Measurements from ENCODE around the gene CLEC4F.

Gene CLEC4F, protein sequence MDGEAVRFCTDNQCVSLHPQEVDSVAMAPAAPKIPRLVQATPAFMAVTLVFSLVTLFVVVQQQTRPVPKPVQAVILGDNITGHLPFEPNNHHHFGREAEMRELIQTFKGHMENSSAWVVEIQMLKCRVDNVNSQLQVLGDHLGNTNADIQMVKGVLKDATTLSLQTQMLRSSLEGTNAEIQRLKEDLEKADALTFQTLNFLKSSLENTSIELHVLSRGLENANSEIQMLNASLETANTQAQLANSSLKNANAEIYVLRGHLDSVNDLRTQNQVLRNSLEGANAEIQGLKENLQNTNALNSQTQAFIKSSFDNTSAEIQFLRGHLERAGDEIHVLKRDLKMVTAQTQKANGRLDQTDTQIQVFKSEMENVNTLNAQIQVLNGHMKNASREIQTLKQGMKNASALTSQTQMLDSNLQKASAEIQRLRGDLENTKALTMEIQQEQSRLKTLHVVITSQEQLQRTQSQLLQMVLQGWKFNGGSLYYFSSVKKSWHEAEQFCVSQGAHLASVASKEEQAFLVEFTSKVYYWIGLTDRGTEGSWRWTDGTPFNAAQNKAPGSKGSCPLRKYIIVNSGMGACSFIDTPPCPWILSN

DNA sequence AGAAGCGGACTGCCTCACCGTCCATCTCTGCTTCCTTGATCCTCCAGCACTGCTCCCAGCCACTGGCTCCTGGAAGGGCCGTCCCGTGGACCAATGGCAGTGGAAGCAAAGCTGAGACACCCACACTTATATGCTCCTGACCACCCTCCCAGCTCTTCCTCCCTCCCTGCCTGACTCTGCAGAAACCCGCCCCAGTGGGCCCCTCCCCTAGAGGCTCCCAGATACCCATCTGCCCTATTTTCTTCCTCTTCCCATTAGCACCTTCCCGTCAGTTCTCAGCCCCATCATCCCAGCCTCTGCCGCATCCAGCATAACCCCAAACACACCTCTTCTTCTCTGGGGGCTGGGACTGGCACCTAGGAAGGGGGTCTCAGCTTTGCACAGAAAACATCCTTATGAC is at the start of gene CLEC4F:
Gene CLEC4F, minus strand, starts transcription at position 101 of the 400 bp plus-strand sequence. Its CDS starts 76 bp downstream, at position 25.
- no peak for FAIRE-seq

DNA sequence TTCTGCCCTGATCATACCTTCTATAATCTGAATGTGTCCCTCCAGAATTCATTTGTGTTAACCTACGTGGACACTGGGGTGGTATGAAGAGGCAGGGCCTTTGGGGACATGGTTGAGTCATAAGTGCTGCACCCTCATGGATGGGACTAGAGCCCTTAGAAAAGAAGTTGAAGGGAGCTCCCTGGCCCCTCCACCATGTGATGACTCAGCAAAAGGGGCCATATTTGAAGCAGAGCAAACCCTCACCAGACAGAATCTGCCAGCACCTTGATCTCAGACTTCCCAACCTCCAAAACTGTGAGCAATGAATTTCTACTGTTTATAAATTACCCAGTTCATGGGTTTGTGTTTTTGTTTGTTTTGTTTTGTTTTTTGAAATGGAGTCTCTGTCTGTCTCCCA is 48.6 kb upstream of the CLEC4F start:
- no peak for FAIRE-seq

DNA sequence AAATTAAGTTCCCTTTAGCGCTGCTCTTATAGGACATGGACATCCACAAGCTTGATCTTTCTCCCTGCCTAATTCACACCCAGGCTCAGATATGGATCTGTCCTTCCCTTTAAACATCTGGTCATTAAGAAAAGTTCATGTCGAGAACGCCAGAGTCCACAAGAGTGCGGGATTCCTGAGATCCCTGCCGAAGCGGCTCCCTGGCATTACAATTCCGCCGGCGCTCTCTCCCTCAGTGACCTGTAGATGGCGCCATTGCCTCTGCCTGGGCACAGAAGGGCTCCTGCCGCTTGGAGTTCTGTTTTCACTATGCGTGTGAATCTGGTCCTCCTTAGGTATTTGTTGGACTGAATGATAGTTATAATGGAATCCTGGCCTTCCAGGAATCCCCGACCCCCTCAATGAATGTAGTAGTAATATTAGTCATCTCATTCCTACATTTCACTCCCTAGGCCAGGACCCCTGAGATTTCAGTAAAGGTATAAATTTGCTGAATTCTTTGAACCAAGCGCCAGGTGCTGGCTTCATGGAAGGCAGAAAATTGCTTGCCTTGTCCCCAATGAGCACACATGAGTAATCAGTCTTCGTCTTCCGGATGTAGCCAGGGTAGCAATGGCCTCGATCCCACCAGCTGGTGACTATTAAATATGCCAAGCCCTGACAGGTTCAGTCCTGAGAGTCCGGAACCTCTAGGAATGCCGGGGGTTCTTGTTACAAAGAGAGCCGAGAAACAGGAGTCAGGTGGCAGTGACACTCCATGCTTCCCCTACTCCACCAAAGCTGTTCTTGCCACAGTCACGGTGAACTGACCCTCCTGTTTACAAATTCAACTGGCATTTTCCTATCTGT is 41.6 kb upstream of the CLEC4F start:
- FAIRE-seq = peak; percentile 84

DNA sequence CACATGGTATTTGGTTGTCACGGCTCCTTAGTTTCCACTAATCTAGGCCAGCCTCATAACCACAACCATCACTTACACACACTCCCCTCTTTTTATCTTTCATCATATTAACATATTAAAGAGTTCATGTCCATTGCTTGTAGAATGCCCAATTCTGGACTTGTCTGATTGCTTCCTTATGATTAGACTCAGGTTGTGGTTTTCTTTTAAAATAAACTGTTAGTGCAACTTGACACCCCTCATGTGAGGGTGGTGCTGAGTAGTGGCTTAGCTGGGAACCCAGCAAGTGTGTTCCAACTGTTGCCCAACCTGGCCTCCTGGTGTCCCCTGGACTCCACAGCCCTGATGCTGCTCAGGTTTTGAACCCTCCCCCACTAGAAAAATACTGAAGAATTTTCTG is 35.3 kb upstream of the CLEC4F start:
- FAIRE-seq = no peak

DNA sequence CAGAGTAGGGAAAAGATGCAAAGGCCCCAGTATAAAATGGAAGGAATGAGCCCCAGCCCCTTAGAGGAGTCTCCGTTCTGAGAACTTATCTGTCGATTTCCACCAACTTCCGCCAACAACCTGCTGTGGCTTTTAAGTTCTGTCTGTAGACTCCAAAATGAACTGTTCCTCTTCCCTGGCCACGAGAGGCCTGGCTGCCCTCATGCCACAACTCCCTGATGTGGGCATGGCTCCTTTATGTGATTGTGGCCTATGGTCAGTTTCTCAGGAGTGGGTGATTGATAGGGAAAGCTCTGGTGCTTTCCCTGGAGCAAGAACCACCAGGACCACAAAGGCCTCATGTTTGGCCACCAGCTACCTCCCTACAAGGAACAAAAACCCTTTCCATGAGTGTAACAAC is 34.0 kb upstream of the CLEC4F start:
- no peak for FAIRE-seq

DNA sequence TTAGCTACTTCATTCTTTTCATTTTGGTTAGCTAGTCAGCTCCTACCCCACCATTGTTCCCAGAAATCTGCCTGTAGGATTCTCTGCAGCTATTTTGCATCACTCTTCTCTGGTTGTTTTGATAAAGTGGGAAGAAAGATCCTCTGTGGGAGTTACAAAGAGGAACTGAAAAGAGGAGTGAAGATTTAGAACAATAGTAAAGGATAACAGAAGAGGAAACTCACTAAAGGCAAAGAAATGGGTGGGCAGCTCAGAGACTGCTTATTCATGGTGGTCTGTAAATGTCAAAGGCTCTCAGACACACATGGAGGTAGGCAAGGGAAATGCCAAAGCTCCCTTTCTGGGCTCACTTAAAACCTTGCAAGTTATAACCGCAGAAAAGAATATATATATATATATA is 32.4 kb upstream of the CLEC4F start:
- no peak for FAIRE-seq

DNA sequence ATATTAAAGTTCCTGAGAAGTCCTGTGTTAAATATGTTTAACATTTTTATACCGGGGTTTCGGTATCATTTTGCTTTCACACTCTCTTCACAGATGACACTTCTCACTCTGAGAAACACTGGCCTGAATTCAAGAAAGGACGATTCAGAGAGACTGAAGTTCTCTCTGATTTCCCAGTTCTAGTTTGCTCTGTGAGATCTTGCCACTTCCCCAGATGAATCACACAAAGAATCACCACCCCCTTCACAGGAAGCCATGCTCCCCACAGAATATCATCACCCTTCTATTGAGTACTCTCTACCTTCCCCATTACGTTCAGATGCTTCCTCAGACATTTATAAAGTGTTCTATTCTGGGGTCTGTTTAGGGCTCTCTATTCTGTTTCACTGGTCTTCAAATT is 31.3 kb upstream of the CLEC4F start:
- FAIRE-seq = no peak

DNA sequence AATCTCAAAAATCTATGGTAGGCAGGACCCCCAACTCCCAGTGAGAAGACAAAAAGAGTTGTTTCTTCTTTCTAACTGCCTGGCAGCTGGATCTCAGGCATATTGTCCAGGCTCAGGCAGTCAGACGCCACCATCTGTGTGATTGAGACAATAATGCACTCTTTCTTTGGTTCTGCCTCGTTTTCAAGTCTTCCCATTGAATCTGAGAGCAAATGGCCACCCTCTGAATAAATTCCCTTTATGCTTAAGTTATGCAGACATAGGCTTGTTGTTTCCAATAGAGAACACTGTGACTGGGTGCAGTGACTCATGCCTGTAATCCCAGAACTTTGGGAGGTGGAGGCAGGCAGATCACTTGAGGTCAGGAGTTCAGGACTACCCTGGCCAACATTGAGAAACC is 30.5 kb upstream of the CLEC4F start:
- FAIRE-seq = no peak

DNA sequence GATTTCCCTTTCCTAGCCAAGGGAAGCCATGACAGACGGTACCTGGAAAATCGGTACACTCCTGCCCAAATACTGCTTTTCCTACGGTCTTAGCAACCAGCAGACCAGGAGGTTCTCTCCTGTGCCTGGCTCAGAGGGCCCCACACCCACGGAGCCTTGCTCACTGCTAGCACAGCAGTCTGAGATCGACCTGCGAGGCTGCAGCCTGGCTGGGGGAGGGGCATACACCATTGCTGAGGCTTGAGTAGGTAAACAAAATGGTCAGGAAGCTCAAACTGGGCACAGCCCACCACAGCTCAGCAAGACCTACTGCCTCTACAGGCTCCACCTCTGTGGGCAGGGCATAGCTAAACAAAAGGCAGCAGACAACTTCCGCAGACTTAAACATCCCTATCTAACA is 22.0 kb upstream of the CLEC4F start:
- no peak for FAIRE-seq

DNA sequence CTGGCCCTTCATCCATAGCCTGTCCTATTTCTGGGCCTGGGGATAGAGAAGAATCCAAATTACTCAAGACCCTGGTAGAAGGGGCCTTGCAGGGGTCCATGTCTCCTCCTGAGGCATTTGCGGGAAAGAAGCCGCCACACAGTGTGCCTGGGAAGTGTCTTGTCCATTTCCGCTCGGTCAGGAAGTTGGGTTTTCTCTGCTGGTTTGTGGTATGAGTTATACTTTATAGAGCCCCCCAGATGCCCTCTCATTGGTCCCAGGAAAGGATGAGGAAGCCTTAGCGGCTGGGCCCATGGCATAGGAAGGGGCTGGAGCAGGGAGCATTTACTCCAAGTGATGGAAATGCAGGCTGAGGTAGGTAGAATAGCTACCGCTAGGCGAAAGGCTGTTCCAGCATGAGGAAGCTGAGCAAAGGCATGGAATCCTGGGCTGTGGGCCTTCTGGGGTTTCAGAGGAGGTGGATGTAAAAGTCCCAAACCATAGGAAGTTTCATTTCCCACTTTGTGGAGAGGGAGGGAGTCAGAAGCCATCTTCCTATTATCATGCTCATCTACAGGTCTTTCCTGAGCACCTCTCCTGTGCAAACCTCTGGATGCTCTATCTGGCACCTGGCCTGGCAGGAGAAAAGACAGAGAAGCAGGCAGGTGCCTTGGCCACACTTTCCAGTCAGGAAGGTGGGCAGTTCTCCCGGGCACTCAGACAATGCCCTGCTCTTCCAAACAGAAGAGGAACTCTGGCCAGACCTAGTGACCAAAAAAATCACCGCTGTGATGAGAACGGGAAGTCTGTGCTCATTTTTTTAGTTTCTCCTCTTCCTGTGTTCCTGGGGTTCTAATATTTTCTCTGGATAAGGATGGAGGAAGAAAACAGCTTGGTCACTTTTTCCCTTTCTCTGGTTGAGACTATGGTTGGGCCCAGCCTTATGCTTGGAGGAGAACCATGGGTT is 17.9 kb upstream of the CLEC4F start:
- no peak for FAIRE-seq

DNA sequence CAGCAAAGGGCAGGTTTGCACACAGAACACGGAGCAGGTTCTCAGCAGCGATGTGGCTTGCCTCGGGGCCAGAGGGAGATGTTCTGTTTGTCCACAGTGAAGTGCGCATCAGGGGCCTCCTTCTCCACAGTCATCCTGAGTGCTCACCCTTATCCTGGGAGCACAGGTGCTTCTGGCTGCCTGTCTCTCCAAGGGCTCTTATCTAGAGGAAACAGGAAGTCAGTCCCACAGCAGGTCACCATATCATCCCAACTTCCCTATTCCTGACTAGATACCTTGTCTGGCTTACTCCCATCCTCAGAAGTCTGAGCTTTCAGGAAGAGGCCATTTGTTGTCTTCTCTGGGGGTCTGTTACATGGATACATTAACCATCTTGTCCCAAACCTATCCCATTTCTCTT is 15.2 kb upstream of the CLEC4F start, which contains the start of gene CD207:
Gene CD207, minus strand, starts transcription at position 174 of the 400 bp plus-strand sequence. Its CDS starts 40 bp downstream, at position 134.
- FAIRE-seq = no peak

DNA sequence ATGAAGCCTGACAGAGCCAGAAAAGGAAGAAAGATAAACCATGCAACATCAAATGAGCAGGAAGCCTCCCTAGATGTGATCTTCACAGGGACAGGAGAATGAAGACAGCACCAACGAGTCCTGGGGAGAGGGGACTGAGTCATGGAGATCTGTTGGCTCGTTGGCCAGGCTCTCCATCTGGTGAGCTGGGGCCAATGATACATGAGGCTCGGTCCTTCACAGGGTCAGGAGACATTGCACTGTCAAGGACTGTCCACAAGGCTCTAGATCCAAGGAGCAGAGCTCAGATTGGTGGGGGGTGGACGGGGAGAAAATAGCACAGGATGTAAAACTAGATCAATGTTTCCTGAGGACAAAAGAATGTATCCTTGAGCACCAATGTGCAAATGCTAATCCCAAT is 14.5 kb upstream of the CLEC4F start:
- FAIRE-seq = no peak

DNA sequence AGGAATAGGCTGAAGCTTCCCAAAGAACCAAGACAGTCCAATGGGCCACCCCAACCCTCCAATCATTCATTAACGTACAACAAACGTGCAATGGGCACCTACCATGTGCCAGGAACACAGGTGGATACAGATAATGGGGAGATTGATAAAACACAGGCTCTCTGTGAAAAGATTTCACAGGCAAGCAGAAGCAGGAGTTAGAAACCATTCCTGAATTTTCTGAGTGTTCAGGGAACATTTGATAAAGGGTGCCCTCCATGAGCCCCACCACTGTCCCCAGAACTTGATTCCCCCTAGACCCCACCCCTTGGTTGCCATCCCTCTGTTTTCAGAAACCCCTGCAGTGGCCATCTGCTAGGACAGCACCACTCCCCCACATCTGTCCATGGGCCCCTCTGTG is 13.7 kb upstream of the CLEC4F start:
- FAIRE-seq = no peak

DNA sequence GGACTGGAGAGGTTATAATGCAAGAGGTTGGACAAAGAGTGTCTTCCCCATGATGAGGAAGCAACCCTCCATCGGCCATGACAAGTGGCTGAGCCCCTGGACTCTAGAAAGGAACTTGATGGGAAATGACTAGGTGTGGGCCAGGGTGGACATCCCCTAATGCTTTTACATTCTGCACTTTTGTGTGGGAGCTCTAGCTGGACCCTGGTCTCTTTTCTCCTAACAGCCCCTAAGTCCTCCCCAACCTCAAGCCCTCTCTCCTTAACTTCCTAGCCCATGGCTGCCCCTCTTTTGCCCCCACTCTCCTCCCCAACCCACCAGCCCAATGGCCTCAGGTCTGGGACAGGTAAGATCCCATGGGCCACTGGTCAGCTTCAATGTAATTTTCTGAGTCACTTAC is 12.8 kb upstream of the CLEC4F start:
- no peak for FAIRE-seq

DNA sequence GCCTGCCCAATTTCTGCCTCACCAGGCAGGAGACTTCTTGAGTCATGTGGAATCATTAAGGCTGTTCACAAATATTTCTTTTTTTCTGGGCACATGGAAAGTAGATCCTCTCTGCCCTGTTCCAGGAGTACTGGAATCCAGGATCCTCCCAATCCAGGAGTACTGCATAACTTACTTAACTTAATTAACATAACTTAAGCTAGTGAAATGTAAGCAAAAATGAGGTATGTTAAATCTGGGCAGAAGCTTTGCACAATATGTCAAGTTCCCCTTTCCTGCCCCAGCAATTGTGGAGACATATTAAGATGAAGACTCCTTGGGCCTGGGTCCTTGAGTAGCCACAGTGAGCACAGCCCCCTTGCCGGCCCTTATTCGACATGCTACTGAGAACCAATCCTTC is 12.0 kb upstream of the CLEC4F start:
- no peak for FAIRE-seq

DNA sequence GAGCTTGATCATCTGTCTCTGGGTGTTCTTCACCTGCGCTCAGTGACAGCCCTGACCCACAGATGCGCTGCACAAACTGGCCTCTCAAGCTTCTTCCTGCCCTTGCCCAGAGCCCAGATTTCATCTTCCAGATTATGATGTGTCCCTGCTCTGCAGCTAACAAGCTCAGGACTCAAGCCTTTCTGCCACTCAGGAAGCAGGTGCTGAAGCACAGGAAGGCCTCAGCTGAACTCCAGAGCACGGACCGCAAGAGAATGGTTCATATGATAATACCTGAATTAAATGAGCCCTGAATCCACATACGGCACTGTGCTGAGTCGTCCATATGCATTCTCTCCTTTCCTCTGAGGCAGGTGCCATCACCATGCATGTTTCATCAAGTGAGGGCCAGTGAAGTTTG is 11.5 kb upstream of the CLEC4F start:
- no peak for FAIRE-seq

DNA sequence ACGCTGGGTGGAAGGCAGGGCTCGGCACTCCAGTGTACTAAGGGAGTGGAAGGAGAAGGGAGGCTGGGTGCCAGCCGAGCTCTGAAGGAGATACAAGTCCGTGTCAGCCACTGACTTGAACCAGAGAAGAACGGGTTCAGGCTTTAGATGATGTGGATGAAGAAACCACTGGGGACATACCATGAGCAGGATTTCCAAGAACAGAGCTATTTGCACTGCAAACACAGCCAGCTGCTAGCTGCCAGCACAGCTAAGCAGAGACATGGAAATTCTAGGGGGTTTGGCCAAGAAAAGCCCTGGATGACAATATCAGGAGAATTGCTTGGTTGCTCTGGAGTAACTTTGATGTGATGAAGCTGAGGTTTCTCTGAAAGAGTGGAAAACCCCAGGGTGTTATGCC is 10.0 kb upstream of the CLEC4F start:
- no peak for FAIRE-seq

DNA sequence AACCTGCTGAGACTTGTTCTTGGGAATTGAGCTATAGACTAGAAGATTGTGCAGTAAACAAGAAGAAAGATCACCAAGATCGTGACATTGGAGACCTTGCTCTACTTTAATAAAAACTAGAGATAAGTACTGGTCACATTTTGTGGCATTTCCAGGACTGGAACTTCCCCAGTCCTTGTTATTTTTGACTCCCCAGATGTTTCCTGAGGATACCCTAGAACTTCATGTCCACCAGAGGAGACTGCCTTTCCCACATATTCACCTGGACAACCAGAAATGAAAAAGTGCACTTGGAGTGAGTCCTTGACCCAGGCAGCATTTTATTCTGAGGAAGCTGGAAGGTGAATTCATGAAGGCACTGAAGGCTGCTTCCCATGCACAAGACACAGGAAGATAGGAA is 9.5 kb upstream of the CLEC4F start:
- no peak for FAIRE-seq

DNA sequence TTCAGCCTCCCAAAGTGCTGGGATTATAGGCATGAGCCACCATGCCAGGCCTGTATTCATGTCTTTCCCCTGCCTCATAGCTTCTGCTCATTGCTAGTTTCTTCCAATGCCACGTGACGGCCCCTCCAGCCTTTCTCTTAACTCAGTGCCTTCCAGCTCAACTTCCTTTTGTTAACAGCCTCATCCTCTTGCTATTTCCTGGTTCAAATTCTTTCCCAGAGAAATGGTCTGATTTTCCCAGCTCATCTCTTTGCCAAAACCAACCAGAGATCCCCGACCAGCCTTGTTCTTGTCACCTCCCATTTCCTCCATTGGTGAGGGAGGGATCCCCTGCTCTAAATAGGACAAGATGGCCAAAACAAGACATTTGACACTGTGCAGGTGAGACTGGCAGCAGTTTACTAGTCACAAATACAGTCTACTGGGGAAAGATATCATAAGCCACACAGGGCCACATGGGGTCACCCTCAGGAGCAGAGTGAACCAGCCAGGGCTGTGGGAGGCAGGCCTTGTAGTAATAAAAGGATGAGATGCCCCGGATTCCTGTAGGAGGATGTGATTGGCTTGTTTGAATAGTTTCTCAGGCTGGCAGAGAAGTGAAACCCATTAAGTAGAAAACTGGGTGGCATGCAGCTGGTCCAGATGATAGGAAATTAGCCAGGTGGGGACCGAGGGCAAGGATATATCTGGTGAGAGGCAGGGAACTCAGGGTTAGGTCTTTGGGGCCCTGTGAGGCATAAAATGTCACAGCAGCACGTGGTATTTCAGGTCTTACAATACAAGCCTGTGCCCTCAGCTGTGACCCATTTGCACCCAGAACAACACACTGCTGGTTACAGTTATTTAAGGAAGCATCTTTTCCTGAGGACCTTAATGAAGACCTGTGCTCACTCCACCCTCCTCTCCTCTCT is 8.8 kb upstream of the CLEC4F start:
- no peak for FAIRE-seq

DNA sequence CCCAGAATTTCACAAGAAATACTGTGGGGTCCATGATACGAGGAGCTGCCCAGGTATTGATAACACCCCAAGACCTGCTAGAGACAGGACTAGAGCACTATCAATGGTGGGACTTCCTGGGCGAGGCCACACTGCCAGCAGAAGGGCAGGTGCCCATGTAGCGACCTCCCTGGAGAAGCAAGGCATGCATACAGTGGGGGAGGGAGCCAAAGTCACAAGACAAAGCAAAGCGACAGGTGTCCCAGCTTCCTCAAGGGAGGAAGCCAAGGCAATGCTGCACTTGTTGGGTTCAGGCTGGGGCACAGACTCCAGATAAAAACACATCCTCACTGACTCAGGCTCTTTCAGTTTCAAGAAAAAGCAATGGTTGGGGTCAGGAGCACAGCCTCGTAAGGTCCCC is 7.7 kb upstream of the CLEC4F start:
- FAIRE-seq = no peak

DNA sequence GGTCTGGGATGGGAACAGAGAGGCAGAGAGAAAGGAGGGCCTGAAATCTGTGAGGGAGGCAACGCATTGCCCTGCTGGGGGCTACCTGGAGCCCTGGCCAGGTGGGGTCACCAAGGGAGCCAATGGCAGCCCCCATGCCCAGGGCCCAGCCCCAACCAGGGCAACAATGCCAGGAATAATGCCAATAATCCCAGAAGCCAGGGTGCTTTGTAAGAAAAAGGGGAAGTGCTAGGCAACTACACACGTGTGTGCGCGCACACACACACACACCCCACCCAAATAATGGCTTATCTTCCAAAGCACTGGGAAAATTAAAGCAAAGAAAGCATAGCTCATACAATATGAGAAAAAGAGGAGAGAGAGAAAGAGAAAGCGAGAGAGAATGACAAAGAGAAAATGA is 7.0 kb upstream of the CLEC4F start:
- FAIRE-seq = no peak
